Measurements from ENCODE around the gene ZNF653.
"Not testable (repeated sequence)": the region's sequence is repeated elsewhere in the genome, so short reads cannot be mapped to it uniquely, and the experiment has no call there.

ZNF653 gene

GRCh38 chr19:11480715-11481533 lies 24.7 kb downstream of the ZNF653 start, which contains the start of gene ELAVL3:
Gene ELAVL3, minus strand, starts transcription at chr19:11481046. Its CDS starts 438 bp downstream, at chr19:11480608.
- peak; percentile 64 to 69 for DNase-seq

- peak in 1 of 2 experiments; percentile 30 for DNase-seq
Observed at GRCh38 chr19:11479898-11480714, 25.5 kb downstream of the ZNF653 start.

- peak; percentile 78 to 81 for DNase-seq
Observed at GRCh38 chr19:11479090-11479897, 26.3 kb downstream of the ZNF653 start.

GRCh38 chr19:11478167-11479089 lies 27.2 kb downstream of the ZNF653 start:
- DNase-seq = no peak

- no peak for DNase-seq
Observed at GRCh38 chr19:11475861-11476260, 29.8 kb downstream of the ZNF653 start.

- DNase-seq = not testable (repeated sequence)
Observed at GRCh38 chr19:11475343-11475742, 30.3 kb downstream of the ZNF653 start.

GRCh38 chr19:11473725-11474124 lies 31.9 kb downstream of the ZNF653 start:
- DNase-seq = no peak

GRCh38 chr19:11468266-11468845 lies 37.3 kb downstream of the ZNF653 start:
- DNase-seq = not testable (repeated sequence)

GRCh38 chr19:11465600-11465999 lies 40.0 kb downstream of the ZNF653 start:
- no peak for DNase-seq

GRCh38 chr19:11464333-11465265 lies 41.0 kb downstream of the ZNF653 start:
- no peak for DNase-seq

GRCh38 chr19:11463391-11463790 lies 42.2 kb downstream of the ZNF653 start:
- no peak for DNase-seq

GRCh38 chr19:11461453-11461852 lies 44.2 kb downstream of the ZNF653 start:
- DNase-seq = no peak

GRCh38 chr19:11460207-11460606 lies 45.4 kb downstream of the ZNF653 start:
- DNase-seq = no peak

GRCh38 chr19:11458912-11459311 lies 46.7 kb downstream of the ZNF653 start:
- not testable (repeated sequence) for DNase-seq

- no peak for DNase-seq
Observed at GRCh38 chr19:11458236-11458900, 47.3 kb downstream of the ZNF653 start.

GRCh38 chr19:11457831-11458230 lies 47.8 kb downstream of the ZNF653 start:
- DNase-seq = no peak

- DNase-seq = no peak
Observed at GRCh38 chr19:11457115-11457514, 48.5 kb downstream of the ZNF653 start.

- DNase-seq = no peak
Observed at GRCh38 chr19:11456659-11457058, 49.0 kb downstream of the ZNF653 start.

GRCh38 chr19:11455233-11455554 lies 50.4 kb downstream of the ZNF653 start:
- not testable (repeated sequence) for DNase-seq

Measured in NCI-H2081 (cell line).